ENCODE data around the gene MRPL22.

The MRPL22 gene

DNA sequence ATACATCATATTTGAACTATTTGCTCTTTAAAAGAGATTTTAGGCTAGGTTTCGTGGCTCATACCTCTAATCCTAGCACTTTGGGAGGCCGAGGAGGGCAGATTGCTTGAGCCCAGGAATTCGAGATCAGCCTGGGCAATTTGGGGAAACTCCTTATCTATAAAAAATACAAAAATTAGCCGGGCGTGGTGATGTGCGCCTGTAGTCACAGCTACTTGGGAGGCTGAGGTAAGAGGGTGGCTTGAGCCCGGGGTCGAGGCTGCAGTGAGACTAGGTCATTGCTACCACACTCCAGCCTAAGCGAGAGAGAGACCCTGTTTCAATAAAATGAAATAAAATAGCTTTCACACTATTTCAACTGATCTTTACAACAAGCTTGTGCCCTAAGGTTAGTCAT lies 500 bp upstream of the MRPL22 start:
- in situ Hi-C loops (cut with MboI; ENCODE audit: low sequenced_read_pairs, unreplicated experiment), result no loop called here
- no peak for DNase-seq (ENCODE audit: low spot score)
- TF ChIP-seq, protein P1, sequence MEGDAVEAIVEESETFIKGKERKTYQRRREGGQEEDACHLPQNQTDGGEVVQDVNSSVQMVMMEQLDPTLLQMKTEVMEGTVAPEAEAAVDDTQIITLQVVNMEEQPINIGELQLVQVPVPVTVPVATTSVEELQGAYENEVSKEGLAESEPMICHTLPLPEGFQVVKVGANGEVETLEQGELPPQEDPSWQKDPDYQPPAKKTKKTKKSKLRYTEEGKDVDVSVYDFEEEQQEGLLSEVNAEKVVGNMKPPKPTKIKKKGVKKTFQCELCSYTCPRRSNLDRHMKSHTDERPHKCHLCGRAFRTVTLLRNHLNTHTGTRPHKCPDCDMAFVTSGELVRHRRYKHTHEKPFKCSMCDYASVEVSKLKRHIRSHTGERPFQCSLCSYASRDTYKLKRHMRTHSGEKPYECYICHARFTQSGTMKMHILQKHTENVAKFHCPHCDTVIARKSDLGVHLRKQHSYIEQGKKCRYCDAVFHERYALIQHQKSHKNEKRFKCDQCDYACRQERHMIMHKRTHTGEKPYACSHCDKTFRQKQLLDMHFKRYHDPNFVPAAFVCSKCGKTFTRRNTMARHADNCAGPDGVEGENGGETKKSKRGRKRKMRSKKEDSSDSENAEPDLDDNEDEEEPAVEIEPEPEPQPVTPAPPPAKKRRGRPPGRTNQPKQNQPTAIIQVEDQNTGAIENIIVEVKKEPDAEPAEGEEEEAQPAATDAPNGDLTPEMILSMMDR (IDR thresholded peaks at IDR 0.05; ENCODE audit: borderline replicate concordance, control extremely low read depth, extremely low read depth, insufficient read depth, missing control alignments), result no peak

DNA sequence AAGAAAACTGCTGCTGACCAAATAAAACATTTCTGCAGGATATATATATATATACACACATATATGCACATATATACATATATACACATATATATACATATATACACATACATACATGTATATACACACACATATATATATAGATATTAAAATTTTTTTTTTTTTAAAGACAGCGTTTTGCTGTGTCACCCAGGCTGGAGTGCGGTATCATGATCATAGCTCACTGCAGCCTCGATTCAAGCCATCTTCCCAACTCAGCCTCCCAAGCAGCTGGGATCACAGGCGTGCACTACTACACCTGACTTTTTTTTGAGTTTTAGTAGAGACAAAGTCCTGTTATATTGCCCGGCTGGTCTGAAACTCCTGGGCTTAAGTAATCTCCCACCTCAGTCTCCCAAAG lies 2.7 kb downstream of the MRPL22 start:
- TF ChIP-seq, protein P1 (IDR thresholded peaks at IDR 0.05; ENCODE audit: borderline replicate concordance, control extremely low read depth, extremely low read depth, insufficient read depth, missing control alignments), result no peak
- in situ Hi-C loops (cut with MboI; ENCODE audit: low sequenced_read_pairs, unreplicated experiment), result no loop called here
- DNase-seq (ENCODE audit: low spot score), result no peak

DNA sequence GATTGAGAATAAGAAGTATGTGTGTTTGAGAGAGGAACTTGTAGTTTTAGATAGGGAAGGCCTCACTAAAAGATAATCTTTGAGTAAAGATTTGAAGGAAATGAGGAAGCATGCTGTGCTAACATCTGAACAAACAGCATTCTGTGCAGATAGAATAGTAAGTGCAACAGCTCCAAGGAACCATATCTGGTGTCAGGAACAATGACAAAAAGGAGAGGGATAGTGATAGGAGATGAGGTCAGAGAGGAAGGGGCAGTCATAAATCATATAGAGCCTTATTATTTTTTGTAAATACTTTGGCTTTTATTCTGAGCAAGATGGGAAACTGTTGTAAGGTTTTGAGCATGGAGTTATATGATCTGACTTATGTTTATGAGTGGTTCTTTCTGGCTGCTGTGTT lies 3.8 kb downstream of the MRPL22 start:
- TF ChIP-seq, protein P1 (IDR thresholded peaks at IDR 0.05; ENCODE audit: borderline replicate concordance, control extremely low read depth, extremely low read depth, insufficient read depth, missing control alignments), result no peak
- no peak for DNase-seq (ENCODE audit: low spot score)
- in situ Hi-C loops (cut with MboI; ENCODE audit: low sequenced_read_pairs, unreplicated experiment), result no loop called here

DNA sequence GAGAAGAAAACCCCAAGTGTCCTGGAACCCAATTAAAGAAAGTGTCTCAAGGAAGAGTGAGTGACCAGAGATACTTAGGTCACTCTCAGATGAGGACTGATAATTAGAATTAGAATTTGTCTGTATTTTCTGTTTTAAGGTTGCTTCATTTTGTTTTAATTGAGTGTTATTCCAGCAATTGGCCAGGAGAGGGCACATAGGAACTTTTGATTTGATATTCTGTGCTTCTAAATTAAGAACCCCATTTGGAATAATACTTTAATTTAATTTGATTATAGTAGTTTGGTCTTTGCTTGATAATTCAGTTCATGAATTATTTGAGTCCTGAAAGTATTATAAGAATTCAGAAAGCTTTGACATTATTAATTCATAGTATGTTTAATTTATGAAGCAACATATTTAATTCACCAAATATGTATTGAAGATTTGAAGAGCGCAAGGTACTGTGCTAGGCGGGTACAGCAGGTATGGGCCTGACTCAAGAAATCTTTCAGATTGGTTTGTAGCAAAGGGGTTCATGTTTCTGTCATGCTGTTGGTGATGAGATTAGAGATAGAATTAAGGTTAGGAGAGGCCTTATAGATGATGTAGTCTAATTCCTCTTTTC lies 4.9 kb downstream of the MRPL22 start:
- TF ChIP-seq, protein P1 (IDR thresholded peaks at IDR 0.05; ENCODE audit: borderline replicate concordance, control extremely low read depth, extremely low read depth, insufficient read depth, missing control alignments), result peak; percentile 26
- no peak for DNase-seq (ENCODE audit: low spot score)
- in situ Hi-C loops (cut with MboI; ENCODE audit: low sequenced_read_pairs, unreplicated experiment), result no loop called here

DNA sequence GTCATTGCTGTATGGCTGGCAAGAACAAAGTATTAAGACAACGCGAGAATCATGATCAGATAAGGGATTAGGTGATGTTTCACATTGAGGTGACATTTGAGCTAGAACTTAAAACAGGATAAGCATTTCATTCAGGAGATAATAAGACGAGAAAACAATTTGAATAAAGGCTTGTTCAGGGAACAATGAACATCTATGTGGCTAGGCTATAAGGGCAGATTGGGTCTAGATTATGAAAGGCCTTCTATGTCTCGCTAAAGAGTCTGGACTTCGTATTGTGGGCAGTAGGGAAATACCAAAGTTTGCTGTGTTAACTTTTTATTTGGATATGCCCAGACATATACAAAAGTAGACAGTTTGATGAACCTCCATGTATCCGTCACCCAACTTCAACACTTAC lies 6.9 kb downstream of the MRPL22 start:
- TF ChIP-seq, protein P1 (IDR thresholded peaks at IDR 0.05; ENCODE audit: borderline replicate concordance, control extremely low read depth, extremely low read depth, insufficient read depth, missing control alignments), result no peak
- in situ Hi-C loops (cut with MboI; ENCODE audit: low sequenced_read_pairs, unreplicated experiment), result no loop called here
- no peak for DNase-seq (ENCODE audit: low spot score)

DNA sequence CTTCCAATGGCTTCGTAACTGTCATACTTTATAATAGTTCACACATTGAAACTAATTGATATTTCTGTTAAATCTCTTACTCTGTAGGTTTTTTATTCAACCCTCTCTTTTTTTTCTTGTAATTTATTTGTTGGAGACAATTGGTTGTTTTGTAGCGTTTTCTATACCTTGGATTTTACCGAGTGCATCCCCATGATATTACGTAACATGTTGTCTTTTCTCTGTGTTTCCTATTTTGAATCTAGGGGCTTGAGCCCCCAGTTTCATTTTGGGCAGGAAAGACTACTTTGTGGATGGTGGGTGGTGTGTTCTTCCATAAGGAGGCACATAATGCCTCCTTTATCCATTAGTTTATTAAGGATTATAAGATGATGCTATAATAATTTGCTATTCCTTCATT lies 7.4 kb downstream of the MRPL22 start:
- TF ChIP-seq, protein P1 (IDR thresholded peaks at IDR 0.05; ENCODE audit: borderline replicate concordance, control extremely low read depth, extremely low read depth, insufficient read depth, missing control alignments), result no peak
- DNase-seq (ENCODE audit: low spot score), result no peak
- in situ Hi-C loops (cut with MboI; ENCODE audit: low sequenced_read_pairs, unreplicated experiment), result no loop called here

Data from GM13976 (cell line).